Measurements from ENCODE around the gene KLHL30.

- TF ChIP-seq TAF1 (IDR thresholded peaks at IDR 0.05; ENCODE audit: low read depth): peak; percentile 20; the same call in 1 of the 2 replicates
- peak; percentile 55 for TF ChIP-seq MAX (IDR thresholded peaks at IDR 0.05)
- TF ChIP-seq ZBTB7A (IDR thresholded peaks at IDR 0.05; ENCODE audit: low read depth): peak; percentile 85
- no peak for TF ChIP-seq YY1 (IDR thresholded peaks at IDR 0.05; ENCODE audit: low read depth)
- TF ChIP-seq REST (IDR thresholded peaks at IDR 0.05; ENCODE audit: low read depth): no peak
- TF ChIP-seq CREB1 (IDR thresholded peaks at IDR 0.05; ENCODE audit: low read depth): no peak
- no peak for TF ChIP-seq EP300 (IDR thresholded peaks at IDR 0.05; ENCODE audit: borderline replicate concordance)
- TF ChIP-seq RAD21 (IDR thresholded peaks at IDR 0.05; ENCODE audit: low read depth): no peak; the same call in 1 of the 2 replicates
- no peak for TF ChIP-seq CEBPB (IDR thresholded peaks at IDR 0.05)
- no peak for TF ChIP-seq NFIC (IDR thresholded peaks at IDR 0.05)
- no peak for TF ChIP-seq EGR1 (IDR thresholded peaks at IDR 0.05)
- no peak for TF ChIP-seq TCF12 (IDR thresholded peaks at IDR 0.05; ENCODE audit: low read depth)
- TF ChIP-seq USF1 (IDR thresholded peaks at IDR 0.05): no peak
- TF ChIP-seq FOXM1 (IDR thresholded peaks at IDR 0.05; ENCODE audit: borderline replicate concordance, low read depth): no peak
These were observed 20.1 kb downstream of the KLHL30 start, which contains the start of gene ERFE for GRCh38 chr2:238158509-238159070.

All from Ishikawa (cell line).